Left ventricle myocardium inferior (tissue), 1 donor: Measurements from ENCODE around the gene LSM14B. TPM values are rescaled to one million over a fixed set of nuclear protein-coding genes. Genes with fewer than 3 reads are reported as not detected.

Experiments
- DNase-seq: peaks from one replicate; pipeline ENCODE4 v3.0.0-alpha.2; 2020
- H3K27ac ChIP-seq: fragments of 200-600 bp; replicated peaks from 2 replicates; pipeline ENCODE4 v1.8.0; 2021
- H3K27me3 ChIP-seq: fragments of 200-600 bp; 2 replicates; pipeline ENCODE4 v1.8.0; 2021; ENCODE audit warnings: low read depth
- H3K36me3 ChIP-seq: fragments of 200-600 bp; 2 replicates; pipeline ENCODE4 v1.8.0; 2021
- H3K4me1 ChIP-seq: fragments of 200-600 bp; 2 replicates; pipeline ENCODE4 v1.8.0; 2021
- H3K4me3 ChIP-seq: fragments of 200-600 bp; 2 replicates; pipeline ENCODE4 v1.8.0; 2021; ENCODE audit warnings: mild to moderate bottlenecking, moderate library complexity
- H3K9me3 ChIP-seq: fragments of 200-600 bp; replicated peaks from 2 replicates; pipeline ENCODE4 v1.8.0; 2021
- CTCF ChIP-seq: fragments of 200-600 bp; IDR thresholded peaks from 2 replicates; pipeline ENCODE4 v1.8.0; 2021; ENCODE audit warnings: antibody characterized with exemption, mild to moderate bottlenecking, borderline replicate concordance
- intact Hi-C: fragments of 100-400 bp; cut with micrococcal nuclease; formaldehyde crosslinking; loops from one replicate; pipeline ENCODE4 v1.11.0; 2022
- total RNA-seq: library from RNA; stranded (reverse); fragmentation: NEBNext Ultra II Directional; extraction: Animal tissue kit (Norgen Biotek cat#: 25700); gene quantifications from one replicate; pipeline ENCODE4 v1.2.1, GENCODE V29; 2021
- donor health status: DM: no; HTN: yes; CAD: no; lungs with severe emphysema.

Gene LSM14B
- total RNA-seq, 1 donor from 2014 or later: 51.6 TPM

DNA sequence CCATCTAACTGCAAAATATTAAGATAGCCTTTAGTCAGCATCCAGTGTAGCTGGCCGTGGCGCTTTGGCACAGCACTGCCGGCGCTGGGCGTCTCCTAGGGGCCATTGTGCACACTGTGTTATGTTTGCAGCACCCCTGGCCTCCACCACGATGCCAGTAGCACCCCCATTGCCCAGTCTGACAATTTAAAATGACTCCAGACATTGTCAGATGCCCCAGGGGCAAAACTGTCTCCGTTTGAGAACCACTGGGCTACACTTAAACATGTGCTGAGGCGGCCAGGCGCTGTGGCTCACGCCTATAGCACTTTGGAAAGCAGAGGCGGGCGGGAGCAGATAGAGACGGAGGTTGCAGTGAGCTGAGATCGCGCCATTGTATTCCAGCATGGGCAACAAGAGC is 54.6 kb downstream of the LSM14B start:
- no peak overlapping the region for H3K27ac ChIP-seq
- H3K27me3 ChIP-seq: no peaks in the 10 kb centered on the region
- intact Hi-C loops: no loop called here
- no peaks in the 10 kb centered on the region for H3K9me3 ChIP-seq
- H3K4me1 ChIP-seq: peaks cover 4% of the 10 kb centered on the region
- no peak for TF ChIP-seq CTCF
- DNase-seq: no peak
- H3K36me3 ChIP-seq: peaks cover 61% of the 10 kb centered on the region
- H3K4me3 ChIP-seq: no peak overlapping the region

- Histone ChIP-seq H3K36me3 (peaks cover 61% of the 10 kb centered on the region), H3K4me1 (peaks cover 8% of the 10 kb centered on the region), H3K27ac (no peak overlapping the region), H3K9me3 (no peaks in the 10 kb centered on the region), H3K4me3 (no peak overlapping the region), H3K27me3 (no peaks in the 10 kb centered on the region)
- no peak for DNase-seq
- TF ChIP-seq CTCF: no peak
- intact Hi-C loops: no loop called here
Measured at GRCh38 chr20:62177307-62177706, 55.0 kb downstream of the LSM14B start.

- no peaks in the 10 kb centered on the region for H3K27me3 ChIP-seq
- no peak overlapping the region for H3K27ac ChIP-seq
- peaks cover 19% of the 10 kb centered on the region for H3K4me1 ChIP-seq
- TF ChIP-seq CTCF: no peak
- DNase-seq: no peak
- no peak overlapping the region for H3K4me3 ChIP-seq
- H3K36me3 ChIP-seq: peaks cover 50% of the 10 kb centered on the region
- H3K9me3 ChIP-seq: no peaks in the 10 kb centered on the region
- intact Hi-C loops: no loop called here
Measured at GRCh38 chr20:62178316-62179161, 56.3 kb downstream of the LSM14B start.

- no peak for DNase-seq
- H3K9me3 ChIP-seq: no peaks in the 10 kb centered on the region
- intact Hi-C loops: no loop called here
- TF ChIP-seq CTCF: no peak
- H3K4me3 ChIP-seq: no peak overlapping the region
- H3K27ac ChIP-seq: no peak overlapping the region
- no peaks in the 10 kb centered on the region for H3K27me3 ChIP-seq
- H3K4me1 ChIP-seq: peaks cover 25% of the 10 kb centered on the region
- peaks cover 45% of the 10 kb centered on the region for H3K36me3 ChIP-seq
Measured at GRCh38 chr20:62179162-62179504, 56.9 kb downstream of the LSM14B start.

GRCh38 chr20:62181808-62182207 is 59.5 kb downstream of the LSM14B start:
- H3K27ac ChIP-seq: peak overlapping the region; percentile 97
- H3K4me3 ChIP-seq: peak overlapping the region; percentile 95
- intact Hi-C loops: no loop called here
- no peaks in the 10 kb centered on the region for H3K9me3 ChIP-seq
- DNase-seq: no peak
- H3K36me3 ChIP-seq: peaks cover 28% of the 10 kb centered on the region
- TF ChIP-seq CTCF: no peak
- H3K27me3 ChIP-seq: no peaks in the 10 kb centered on the region
- peaks cover 35% of the 10 kb centered on the region for H3K4me1 ChIP-seq
